Measurements from ENCODE around the gene FXYD3. TPM values are rescaled to one million over a fixed set of nuclear protein-coding genes. Genes with fewer than 3 reads are reported as not detected.
A peak's percentile ranks its signal among the peaks of the same experiment; 100 is the strongest.
"Not testable (repeated sequence)": the region's sequence is repeated elsewhere in the genome, so short reads cannot be mapped to it uniquely, and the experiment has no call there.

Gene FXYD3
- total RNA-seq, 2 experiments from 2014 or later: not detected

GRCh38 chr19:35142606-35143230 is 27.1 kb downstream of the FXYD3 start:
- Mint-ChIP-seq H3K4me3 (peak overlapping the region; percentile 74), H3K9me3 (no peaks in the 10 kb centered on the region), H3K4me1 (ENCODE audit: low read depth) (peaks cover 30% of the 10 kb centered on the region), H3K36me3 (ENCODE audit: low read depth) (no peaks in the 10 kb centered on the region), H3K27ac (no peak overlapping the region), H3K27me3 (ENCODE audit: low read depth) (peaks cover 4% of the 10 kb centered on the region)
- peak; percentile 76 for DNase-seq
- intact Hi-C loops (cut with micrococcal nuclease): loop anchor here (1.0 kb wide), 1 partner anchor 127 kb away; no protein-coding TSS in a partner anchor
- CTCF ChIA-PET: interaction anchor here (0.6 to 4.0 kb wide), 19 partner anchors 10 to 190 kb away, joined by 3 to 35 read pairs (median 4); partner anchors contain the start of gene FXYD5

GRCh38 chr19:35143231-35143715 is 27.6 kb downstream of the FXYD3 start, which contains the start of gene FXYD7:
Gene FXYD7, plus strand, starts transcription at chr19:35143255. Its CDS starts 79 bp downstream, at chr19:35143334.
- CTCF ChIA-PET: interaction anchor here (0.6 to 4.0 kb wide), 6 partner anchors 10 to 123 kb away, joined by 3 to 35 read pairs (median 6); partner anchors contain the start of gene FXYD5
- no peaks in the 10 kb centered on the region for H3K9me3 Mint-ChIP-seq
- no peak for DNase-seq
- H3K27me3 Mint-ChIP-seq (ENCODE audit: low read depth): peaks cover 4% of the 10 kb centered on the region
- peak within 1 kb of the TSS; percentile 74 for H3K4me3 Mint-ChIP-seq
- H3K4me1 Mint-ChIP-seq (ENCODE audit: low read depth): peaks cover 30% of the 10 kb centered on the region
- no peak within 1 kb of the TSS for H3K27ac Mint-ChIP-seq
- intact Hi-C loops (cut with micrococcal nuclease): loop anchor here (1.0 kb wide), 1 partner anchor 126 kb away; no protein-coding TSS in a partner anchor
- no peaks in the 10 kb centered on the region for H3K36me3 Mint-ChIP-seq (ENCODE audit: low read depth)

- Mint-ChIP-seq H3K4me1 (ENCODE audit: low read depth) (peaks cover 30% of the 10 kb centered on the region), H3K27ac (no peak overlapping the region), H3K9me3 (no peaks in the 10 kb centered on the region), H3K4me3 (no peak overlapping the region), H3K36me3 (ENCODE audit: low read depth) (no peaks in the 10 kb centered on the region), H3K27me3 (ENCODE audit: low read depth) (peaks cover 4% of the 10 kb centered on the region)
- CTCF ChIA-PET: interaction anchor here (0.6 to 4.0 kb wide), 4 partner anchors 9 to 100 kb away, joined by 3 to 35 read pairs (median 6); partner anchors contain the start of gene FXYD5
- intact Hi-C loops (cut with micrococcal nuclease): loop anchor here (1.0 kb wide), 1 partner anchor 125 kb away; no protein-coding TSS in a partner anchor
- DNase-seq: no peak
Measured at GRCh38 chr19:35143818-35144217, 28.2 kb downstream of the FXYD3 start.

- intact Hi-C loops (cut with micrococcal nuclease): no loop called here
- Mint-ChIP-seq H3K4me1 (ENCODE audit: low read depth) (peaks cover 30% of the 10 kb centered on the region), H3K27ac (no peak overlapping the region), H3K27me3 (ENCODE audit: low read depth) (peaks cover 4% of the 10 kb centered on the region), H3K36me3 (ENCODE audit: low read depth) (no peaks in the 10 kb centered on the region), H3K4me3 (no peak overlapping the region), H3K9me3 (no peaks in the 10 kb centered on the region)
- CTCF ChIA-PET: interaction anchor here (4.0 kb wide), 1 partner anchor 9 kb away, joined by 35 read pairs; the partner anchor contains the start of gene FXYD5
- no peak for DNase-seq
Measured at GRCh38 chr19:35144259-35144599, 28.6 kb downstream of the FXYD3 start.

- Mint-ChIP-seq H3K27me3 (ENCODE audit: low read depth) (peaks cover 4% of the 10 kb centered on the region), H3K4me1 (ENCODE audit: low read depth) (peaks cover 30% of the 10 kb centered on the region), H3K4me3 (no peak overlapping the region), H3K9me3 (no peaks in the 10 kb centered on the region), H3K36me3 (ENCODE audit: low read depth) (no peaks in the 10 kb centered on the region), H3K27ac (no peak overlapping the region)
- CTCF ChIA-PET: interaction anchor here (0.6 to 4.0 kb wide), 5 partner anchors 8 to 172 kb away, joined by 3 to 35 read pairs (median 3); partner anchors contain the start of gene FXYD5
- peak; percentile 33 for DNase-seq
- intact Hi-C loops (cut with micrococcal nuclease): no loop called here
Measured at GRCh38 chr19:35144600-35145436, 29.2 kb downstream of the FXYD3 start.

GRCh38 chr19:35146746-35147459 is 31.3 kb downstream of the FXYD3 start:
- intact Hi-C loops (cut with micrococcal nuclease): no loop called here
- Mint-ChIP-seq H3K9me3 (no peaks in the 10 kb centered on the region), H3K27me3 (ENCODE audit: low read depth) (peaks cover 4% of the 10 kb centered on the region), H3K36me3 (ENCODE audit: low read depth) (no peaks in the 10 kb centered on the region), H3K4me3 (no peak overlapping the region), H3K27ac (no peak overlapping the region), H3K4me1 (ENCODE audit: low read depth) (peaks cover 19% of the 10 kb centered on the region)
- DNase-seq: no peak
- CTCF ChIA-PET: no interaction called here

GRCh38 chr19:35149463-35149862 is 33.8 kb downstream of the FXYD3 start:
- H3K27ac Mint-ChIP-seq: no peak overlapping the region
- peaks cover 13% of the 10 kb centered on the region for H3K4me1 Mint-ChIP-seq (ENCODE audit: low read depth)
- H3K9me3 Mint-ChIP-seq: no peaks in the 10 kb centered on the region
- DNase-seq: no peak
- CTCF ChIA-PET: interaction anchor here (0.6 to 1.4 kb wide), 3 partner anchors 8 to 57 kb away, joined by 3 to 6 read pairs (median 4); no protein-coding TSS in a partner anchor
- intact Hi-C loops (cut with micrococcal nuclease): no loop called here
- H3K4me3 Mint-ChIP-seq: no peak overlapping the region
- no peaks in the 10 kb centered on the region for H3K27me3 Mint-ChIP-seq (ENCODE audit: low read depth)
- H3K36me3 Mint-ChIP-seq (ENCODE audit: low read depth): no peaks in the 10 kb centered on the region

GRCh38 chr19:35150445-35150844 is 34.8 kb downstream of the FXYD3 start:
- no peak overlapping the region for H3K4me3 Mint-ChIP-seq
- H3K4me1 Mint-ChIP-seq (ENCODE audit: low read depth): peaks cover 10% of the 10 kb centered on the region
- peaks cover 9% of the 10 kb centered on the region for H3K36me3 Mint-ChIP-seq (ENCODE audit: low read depth)
- H3K9me3 Mint-ChIP-seq: no peaks in the 10 kb centered on the region
- intact Hi-C loops (cut with micrococcal nuclease): no loop called here
- CTCF ChIA-PET: interaction anchor here (1.4 kb wide), 1 partner anchor 9 kb away, joined by 6 read pairs; no protein-coding TSS in a partner anchor
- no peak for DNase-seq
- no peak overlapping the region for H3K27ac Mint-ChIP-seq
- no peaks in the 10 kb centered on the region for H3K27me3 Mint-ChIP-seq (ENCODE audit: low read depth)

GRCh38 chr19:35151273-35152065 is 35.8 kb downstream of the FXYD3 start:
- no peak overlapping the region for H3K4me3 Mint-ChIP-seq
- DNase-seq: no peak
- H3K27me3 Mint-ChIP-seq (ENCODE audit: low read depth): no peaks in the 10 kb centered on the region
- no peaks in the 10 kb centered on the region for H3K9me3 Mint-ChIP-seq
- intact Hi-C loops (cut with micrococcal nuclease): no loop called here
- no peak overlapping the region for H3K27ac Mint-ChIP-seq
- CTCF ChIA-PET: interaction anchor here (4.1 kb wide), 1 partner anchor 9 kb away, joined by 35 read pairs; the partner anchor contains the start of gene FXYD7
- peaks cover 19% of the 10 kb centered on the region for H3K36me3 Mint-ChIP-seq (ENCODE audit: low read depth)
- peaks cover 17% of the 10 kb centered on the region for H3K4me1 Mint-ChIP-seq (ENCODE audit: low read depth)

GRCh38 chr19:35153129-35153522 is 37.5 kb downstream of the FXYD3 start:
- DNase-seq; H3K9me3 Mint-ChIP-seq; H3K27me3 Mint-ChIP-seq (ENCODE audit: low read depth); intact Hi-C loops (cut with micrococcal nuclease): not testable (repeated sequence)
- CTCF ChIA-PET: interaction anchor here (1.1 to 4.1 kb wide), 2 partner anchors 10 to 81 kb away, joined by 3 to 35 read pairs; partner anchors contain the start of gene FXYD7
- H3K36me3 Mint-ChIP-seq (ENCODE audit: low read depth): peaks cover 35% of the 10 kb centered on the region
- H3K4me1 Mint-ChIP-seq (ENCODE audit: low read depth): peaks cover 33% of the 10 kb centered on the region
- H3K4me3 Mint-ChIP-seq: peak overlapping the region; percentile 98
- peak overlapping the region; percentile 86 for H3K27ac Mint-ChIP-seq

Measured in activated naive CD4-positive, alpha-beta T cell treated with anti-CD3 and anti-CD28 coated beads for 36 hours (primary cell).